Pancreas (tissue), 10 donors: ENCODE measurements around the gene TANC1. TPM values are rescaled to one million over a fixed set of nuclear protein-coding genes. Genes with fewer than 3 reads are reported as not detected.

Source experiments
- ATAC-seq, 4 donors: fragments of 200-7000 bp; cut with Tn5 transposase; one replicate each; pipeline versions ENCODE4 v1.8.0 to v1.9.1; 2020; ENCODE audit warnings: mild to moderate bottlenecking in 4 of 4, moderate library complexity in 4 of 4
- DNase-seq, 6 donors: peaks; one replicate each; pipeline ENCODE4 v3.0.0-alpha.2; 2020
- FAIRE-seq: peaks from 2 replicates; lab custom pipeline; 2012; peaks lifted over from hg19 to GRCh38; lab: Jason Lieb, UNC
- H3K27ac ChIP-seq, 4 donors: fragments of 200-600 bp; sonication (generic); 1 replicate in 3 of 4; 2 replicates in 1 of 4; pipeline versions ENCODE4 v1.5.0 to v1.8.0; 2020
- H3K27me3 ChIP-seq, 4 donors: fragments of 200-600 bp; one replicate each; pipeline ENCODE4 v1.8.0; 2021
- H3K36me3 ChIP-seq, 3 donors: fragments of 200-600 bp; sonication (generic) in 1 of 3; one replicate each; pipeline versions ENCODE4 v1.5.0 to v1.8.0; 2020 to 2021
- H3K4me1 ChIP-seq, 3 donors: fragments of 200-600 bp; one replicate each; pipeline ENCODE4 v1.8.0; 2021
- H3K4me3 ChIP-seq, 4 donors: fragments of 200-600 bp; sonication (generic) in 2 of 4; one replicate each; pipeline versions ENCODE4 v1.5.0 to v1.8.0; 2020 to 2021
- H3K9me3 ChIP-seq, 4 donors: fragments of 200-600 bp; one replicate each; pipeline ENCODE4 v1.8.0; 2021
- CTCF ChIP-seq, 4 donors: fragments of 200-600 bp; sonication (generic) in 3 of 4; IDR thresholded peaks; one replicate each; pipeline versions ENCODE4 v1.5.0 to v1.8.0; 2021; ENCODE audit warnings: antibody characterized with exemption in 4 of 4
- WGBS, 2 donors: extraction: QIAGEN DNeasy Blood & Tissue Kit; methylation state at CpG; one replicate each; pipeline ENCODE4 v1.1.7; 2013; 5-methylcytosine and 5-hydroxymethylcytosine counted together
- intact Hi-C, 3 donors: fragments of 100-400 bp; cut with DNase I; formaldehyde crosslinking; loops; one replicate each; pipeline versions ENCODE4 v1.11.1 to v1.14.2; 2022
- polyA plus RNA-seq, 2 donors: library from polyadenylated mRNA; stranded (reverse); fragments of 200-250 nt; gene quantifications; one replicate each; pipeline ENCODE4 v1.2.3, GENCODE V29; 2013
- total RNA-seq, 6 donors: library from RNA; stranded (reverse); fragmentation: NEBNext Ultra II Directional in 4 of 6; extraction: Animal tissue kit (Norgen Biotek cat#: 25700) in 4 of 6; gene quantifications; one replicate each; pipeline versions ENCODE4 v1.2.1 to v1.2.4, GENCODE V29; 2021 to 2023
- donor health status: healthy with polysubstance abuse.
- donor health status: DM: no; HTN: no; CAD: no; lungs with moderate emphysema.
- donor health status: DM: no; HTN: no; CAD: no.
- donor health status: control.
- donor health status: control.
- donor health status: Bipolar disorder and iron deficiency.
- donor health status: DM: yes; HTN: yes; CAD: no.
- donor health status: DM: no; HTN: no; CAD: no.
- donor health status: DM: no; HTN: no; CAD: no.
- donor health status: DM: yes; HTN: yes; CAD: no.

TANC1 gene
- total and polyA plus RNA-seq, 8 donors = 9.0 to 17.6 (median 10.5) TPM

- intact Hi-C loops = loop anchor here in 2 of 3 donors (5.0 to 10.0 kb wide), 2 partner anchors 223 to 230 kb away; no protein-coding TSS in a partner anchor
- ATAC-seq = peak; percentile 41 to 70 (median 52)
- Histone ChIP-seq H3K4me1 (peaks cover 5 to 21% (median 11%) of the 10 kb centered on the region in 3 donors), H3K36me3 (no peaks in the 10 kb centered on the region), H3K4me3 (no peak overlapping the region), H3K9me3 (no peaks in the 10 kb centered on the region), H3K27ac (peak overlapping the region in 3 of 4 donors; percentile 8 to 56 (median 15)), H3K27me3 (no peaks in the 10 kb centered on the region)
- DNase-seq = no peak
- no peak for TF ChIP-seq CTCF (IDR thresholded peaks at IDR 0.05)
- WGBS, 2 donors = 42 to 47% methylated on average over 3 of the region's 3 CpGs
- no peak for FAIRE-seq
Observed at GRCh38 chr2:159124931-159125467, 156.6 kb downstream of the TANC1 start.

GRCh38 chr2:159125858-159126257 lies 157.4 kb downstream of the TANC1 start:
- DNase-seq (no peak), ATAC-seq (no peak), FAIRE-seq (no peak)
- Histone ChIP-seq H3K9me3 (no peaks in the 10 kb centered on the region), H3K4me3 (no peak overlapping the region), H3K27ac (no peak overlapping the region), H3K36me3 (no peaks in the 10 kb centered on the region), H3K27me3 (no peaks in the 10 kb centered on the region), H3K4me1 (peaks cover 5 to 21% (median 11%) of the 10 kb centered on the region in 3 donors)
- 78 to 83% methylated on average over 4 of the region's 4 CpGs for WGBS, 2 donors
- intact Hi-C loops = loop anchor here in 1 of 3 donors (10.0 kb wide), 1 partner anchor 231 kb away; no protein-coding TSS in a partner anchor
- TF ChIP-seq CTCF (IDR thresholded peaks at IDR 0.05) = no peak

GRCh38 chr2:159126432-159127022 lies 158.1 kb downstream of the TANC1 start:
- WGBS, 2 donors = 63 to 83% methylated on average over 2 of the region's 2 CpGs
- ATAC-seq (no peak), DNase-seq (no peak), FAIRE-seq (no peak)
- H3K27me3 ChIP-seq = no peaks in the 10 kb centered on the region
- H3K4me3 ChIP-seq = no peak overlapping the region
- no peak overlapping the region for H3K27ac ChIP-seq
- intact Hi-C loops = loop anchor here in 1 of 3 donors (10.0 kb wide), 1 partner anchor 232 kb away; no protein-coding TSS in a partner anchor
- H3K4me1 ChIP-seq = peaks cover 5 to 21% (median 11%) of the 10 kb centered on the region in 3 donors
- no peaks in the 10 kb centered on the region for H3K9me3 ChIP-seq
- no peaks in the 10 kb centered on the region for H3K36me3 ChIP-seq
- no peak for TF ChIP-seq CTCF (IDR thresholded peaks at IDR 0.05)

GRCh38 chr2:159128191-159128590 lies 159.8 kb downstream of the TANC1 start:
- intact Hi-C loops = loop anchor here in 1 of 3 donors (10.0 kb wide), 1 partner anchor 233 kb away; no protein-coding TSS in a partner anchor
- WGBS, 2 donors = 75 to 93% methylated on average over 1 of the region's 1 CpG
- peaks cover 5 to 21% (median 11%) of the 10 kb centered on the region in 3 donors for H3K4me1 ChIP-seq

More at GRCh38 chr2:159128191-159128590, 159.8 kb downstream of the TANC1 start:
- ATAC-seq (no peak), FAIRE-seq (no peak), DNase-seq (no peak)
- Histone ChIP-seq H3K27ac (no peak overlapping the region), H3K36me3 (no peaks in the 10 kb centered on the region), H3K4me3 (no peak overlapping the region), H3K27me3 (no peaks in the 10 kb centered on the region), H3K9me3 (no peaks in the 10 kb centered on the region)
- no peak for TF ChIP-seq CTCF (IDR thresholded peaks at IDR 0.05)
